K562 (cell line): ENCODE measurements around the gene RTN4. TPM values are rescaled to one million over a fixed set of nuclear protein-coding genes. Genes with fewer than 3 reads are reported as not detected.

Source experiments
- ATAC-seq: fragments of 200-7000 bp; cut with Tn5 transposase; 3 replicates; pipeline ENCODE4 v1.9.1; 2020; ENCODE audit warnings: moderate library complexity
- BruUV-seq: library from RNA; stranded (reverse); fragments of 400-500 nt; replicated peaks from 2 replicates; lab custom pipeline; 2021; lab: Mats Ljungman, UMichigan
- CTCF ChIA-PET: fragments of 300-600 bp; formaldehyde crosslinking; extraction: SDS; loops from one replicate; lab custom pipeline; 2021; ENCODE audit warnings: low intra/inter-chr PET ratio; lab: Yijun Ruan, JAX
- POLR2A ChIA-PET: fragments of 300-600, 350-650 bp; sonication (Branson Sonifier 250); formaldehyde crosslinking; extraction: SDS; loops from one replicate; lab custom pipeline; 2021; ENCODE audit warnings: antibody characterized with exemption, inconsistent platforms; lab: Yijun Ruan, JAX
- DNase-seq, 4 experiments: peaks; one replicate each; pipeline versions ENCODE4 v3.0.0 to v3.0.0-alpha.2; 2011 to 2018; ENCODE audit warnings: low spot score in 3 of 4, mixed read lengths in 3 of 4; ENCODE audit errors: extremely low read depth in 1 of 4
- FAIRE-seq: peaks from 2 replicates; lab custom pipeline; 2011; peaks lifted over from hg19 to GRCh38; lab: Jason Lieb, UNC
- H2AFZ ChIP-seq: 2 replicates; pipeline ENCODE4 v1.6.0; 2011; ENCODE audit warnings: low read depth, low read length, control low read depth, inconsistent platforms
- H3K27ac ChIP-seq: fragments of 200-600 bp; 3 replicates; pipeline ENCODE4 v1.8.0; 2011; ENCODE audit warnings: low read depth, mild to moderate bottlenecking, control low read depth, inconsistent platforms, low read length, moderate library complexity, mixed read lengths; ENCODE audit errors: extremely low read depth
- H3K27me3 ChIP-seq, 2 experiments: fragments of 300-600 bp in 1 of 2; 2 replicates in 1 of 2; 3 replicates in 1 of 2; pipeline versions ENCODE4 v1.6.0 to v1.8.0; 2011; ENCODE audit warnings: inconsistent platforms in 2 of 2, low read length in 2 of 2, mild to moderate bottlenecking in 1 of 2, mixed read lengths in 1 of 2, moderate library complexity in 1 of 2; ENCODE audit not compliant: control insufficient read depth in 2 of 2, insufficient read depth in 2 of 2
- H3K36me3 ChIP-seq: fragments of 300-600 bp; 3 replicates; pipeline ENCODE4 v1.8.0; 2011; ENCODE audit warnings: mild to moderate bottlenecking, low read length, inconsistent platforms; ENCODE audit not compliant: control insufficient read depth, insufficient read depth
- H3K4me1 ChIP-seq, 2 experiments: fragments of 200-600 bp in 1 of 2; replicated peaks in 1 of 2; 2 replicates in 1 of 2; 3 replicates in 1 of 2; pipeline versions ENCODE4 v1.5.1 to v1.8.0; 2011; ENCODE audit warnings: inconsistent platforms in 2 of 2, low read length in 2 of 2, mild to moderate bottlenecking in 1 of 2, mixed read lengths in 1 of 2, moderate library complexity in 1 of 2; ENCODE audit not compliant: control insufficient read depth in 2 of 2, insufficient read depth in 2 of 2
- H3K4me2 ChIP-seq: 2 replicates; pipeline ENCODE4 v1.6.1; 2011; ENCODE audit warnings: low read length, control low read depth, inconsistent platforms, mixed read lengths; ENCODE audit not compliant: insufficient read depth
- H3K4me3 ChIP-seq: fragments of 200-600 bp; sonication (generic), shearing (Covaris generic); 2 replicates; pipeline ENCODE4 v1.5.1; 2016; ENCODE audit warnings: control low read depth, inconsistent platforms
- H3K79me2 ChIP-seq: fragments of 200-600 bp; 3 replicates; pipeline ENCODE4 v1.8.0; 2011; ENCODE audit warnings: low read length, inconsistent platforms; ENCODE audit not compliant: control insufficient read depth, insufficient read depth
- H3K9ac ChIP-seq, 2 experiments: 2 replicates each; pipeline versions ENCODE4 v1.6.0 to v1.6.1; 2011; ENCODE audit warnings: low read depth in 2 of 2, low read length in 2 of 2, control low read depth in 1 of 2, inconsistent platforms in 1 of 2, mild to moderate bottlenecking in 1 of 2, mixed read lengths in 1 of 2; ENCODE audit not compliant: insufficient read depth in 1 of 2
- H3K9me1 ChIP-seq: one replicate; pipeline ENCODE4 v1.6.0; 2011; ENCODE audit warnings: inconsistent platforms, mild to moderate bottlenecking, low read length, moderate library complexity; ENCODE audit not compliant: control insufficient read depth, insufficient read depth
- H3K9me3 ChIP-seq: replicated peaks from 2 replicates; pipeline ENCODE4 v1.5.1; 2011; ENCODE audit warnings: low read depth, low read length, inconsistent platforms; ENCODE audit not compliant: control insufficient read depth, insufficient read depth
- H4K20me1 ChIP-seq: replicated peaks from 2 replicates; pipeline ENCODE4 v1.6.1; 2011; ENCODE audit warnings: low read length, inconsistent platforms, mixed read lengths; ENCODE audit not compliant: control insufficient read depth, insufficient read depth
- HMG20B ChIP-seq: fragments of 250-450 bp; sonication (Bioruptor Pico); IDR thresholded peaks from 2 replicates; pipeline ENCODE4 v1.5.0; 2021; ENCODE audit warnings: mild to moderate bottlenecking
- RBM22 ChIP-seq: fragments of 200-400 bp; formaldehyde crosslinking; IDR thresholded peaks from 2 replicates; pipeline ENCODE4 v1.6.1; 2018; ENCODE audit warnings: low read length, low read depth; ENCODE audit not compliant: poor library complexity, severe bottlenecking
- RBM39 ChIP-seq: fragments of 200-400 bp; formaldehyde crosslinking; optimal IDR thresholded peaks from 2 replicates; pipeline ENCODE3; 2018; ENCODE audit warnings: low read depth, low read length
- WGBS: fragments of 100-300 bp; shearing (Covaris generic); methylation state at CpG from one replicate; pipeline ENCODE4 v1.1.6; 2016; ENCODE audit warnings: low coverage, mixed read lengths; ENCODE audit not compliant: insufficient coverage; ENCODE audit errors: missing lambda C conversion rate; 5-methylcytosine and 5-hydroxymethylcytosine counted together
- in situ Hi-C: fragments of 300-500 bp; cut with MboI; formaldehyde crosslinking; loops from 4 replicates; pipeline ENCODE4 v1.15.0; 2018; ENCODE audit warnings: inconsistent platforms, mixed read lengths
- intact Hi-C: fragments of 100-400 bp; cut with micrococcal nuclease; formaldehyde crosslinking; loops from 2 replicates; pipeline ENCODE4 v1.14.2; 2022
- polyA plus RNA-seq, 8 experiments: library from polyadenylated mRNA; depleted of rRNA in 4 of 8; stranded (reverse) in 5 of 8; unstranded in 3 of 8; fragments of >200 nt; fragmentation: Nextera tagmentation in 2 of 8; fragmentation: Illumina TruSeq in 1 of 8; extraction: Ambion mirVana in 2 of 8; extraction: Trizol in 1 of 8; gene quantifications; 2 replicates each; pipeline versions ENCODE4 v1.2.1 to v1.2.3, GENCODE V29; 2011 to 2014; ENCODE audit warnings: inconsistent platforms in 1 of 8, missing spikeins in 1 of 8
- total RNA-seq, 7 experiments: library from RNA; depleted of rRNA in 6 of 7; stranded (reverse); fragments of >200 nt in 6 of 7; fragmentation: Illumina TruSeq in 2 of 7; extraction: Trizol in 2 of 7; gene quantifications; 2 replicates each; pipeline versions ENCODE4 v1.2.1 to v1.2.3, GENCODE V29; 2011 to 2021; ENCODE audit warnings: low replicate concordance in 1 of 7
- TF ChIP-seq, protein P1 (sequence below): fragments of 450-650 bp; conservative IDR thresholded peaks from 2 replicates; pipeline ENCODE4 v1.6.1; 2016; ENCODE audit warnings: missing genetic modification characterization, low read depth, mild to moderate bottlenecking, missing compliant biosample characterization, moderate library complexity

RTN4 gene
- total and polyA plus RNA-seq, 9 of the 15 experiments (the other 6 are each of a cell fraction or from before 2014, with no cell fraction given) = 73.0 to 248 (median 116) TPM

DNA sequence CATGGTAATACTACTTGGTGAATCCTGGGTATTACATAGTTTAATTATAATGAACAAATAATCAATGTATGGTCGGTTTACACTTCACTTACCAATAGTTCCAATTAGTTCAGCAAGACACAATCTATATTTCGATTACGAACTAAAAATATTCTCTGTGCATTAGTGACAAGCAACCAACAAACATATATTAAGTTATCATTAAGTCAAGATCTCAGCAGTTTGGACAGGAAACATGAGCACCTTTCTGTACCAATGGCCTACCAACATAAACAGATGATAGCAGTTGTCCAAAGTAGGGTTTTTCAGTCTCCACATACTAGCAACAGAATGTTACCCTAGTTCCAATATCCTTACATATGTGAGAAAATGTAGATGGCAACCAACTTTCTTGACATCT lies 32.8 kb downstream of the RTN4 start:
- no peaks in the 10 kb centered on the region for H3K9me3 ChIP-seq
- intact Hi-C loops (no loop called here), in situ Hi-C loops (no loop called here)
- peaks cover 0 to 20% of the 10 kb centered on the region in 2 experiments; a peak in 2 of 5 replicates for H3K4me1 ChIP-seq
- peaks cover 40% of the 10 kb centered on the region for H3K36me3 ChIP-seq
- H2AFZ ChIP-seq = no peak overlapping the region
- H3K27ac ChIP-seq = no peak overlapping the region
- H4K20me1 ChIP-seq = peaks cover 13% of the 10 kb centered on the region
- CTCF ChIA-PET = no interaction called here
- ATAC-seq = no peak
- peaks cover under 1% of the 10 kb centered on the region for H3K9me1 ChIP-seq
- 97% methylated on average over 3 of the region's 3 CpGs for WGBS
- no peak overlapping the region for H3K9ac ChIP-seq
- TF ChIP-seq, protein P1, sequence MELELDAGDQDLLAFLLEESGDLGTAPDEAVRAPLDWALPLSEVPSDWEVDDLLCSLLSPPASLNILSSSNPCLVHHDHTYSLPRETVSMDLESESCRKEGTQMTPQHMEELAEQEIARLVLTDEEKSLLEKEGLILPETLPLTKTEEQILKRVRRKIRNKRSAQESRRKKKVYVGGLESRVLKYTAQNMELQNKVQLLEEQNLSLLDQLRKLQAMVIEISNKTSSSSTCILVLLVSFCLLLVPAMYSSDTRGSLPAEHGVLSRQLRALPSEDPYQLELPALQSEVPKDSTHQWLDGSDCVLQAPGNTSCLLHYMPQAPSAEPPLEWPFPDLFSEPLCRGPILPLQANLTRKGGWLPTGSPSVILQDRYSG (tag) = no peak
- TF ChIP-seq RBM22 (peak; percentile 63), HMG20B (no peak), RBM39 (no peak)
- H3K4me3 ChIP-seq = no peak overlapping the region
- POLR2A ChIA-PET = interaction anchor here (2.4 kb wide), 1 partner anchor 8 kb away, joined by 9 read pairs; no protein-coding TSS in a partner anchor
- H3K27me3 ChIP-seq = no peaks in the 10 kb centered on the region
- H3K4me2 ChIP-seq = no peak overlapping the region
- no TSS peak for BruUV-seq
- peaks cover 100% of the 10 kb centered on the region for H3K79me2 ChIP-seq
- DNase-seq = no peak
- FAIRE-seq = peak; percentile 40
